C4-2B (cell line): Measurements from ENCODE around the gene INAFM1.

Experiments
- H3K27ac ChIP-seq: fragments of 450-650 bp; 2 replicates; pipeline ENCODE4 v1.5.1; 2017
- ZFX ChIP-seq: fragments of 450-650 bp; IDR thresholded peaks from 2 replicates; pipeline ENCODE4 v1.6.1; 2017
- TF ChIP-seq, protein P1 (sequence below): fragments of 450-650 bp; conservative IDR thresholded peaks from 2 replicates; pipeline ENCODE4 v1.5.1; 2017; ENCODE audit warnings: mild to moderate bottlenecking

The INAFM1 gene

GRCh38 chr19:47319923-47320871, 45.5 kb downstream of the INAFM1 start:
- no peak overlapping the region for H3K27ac ChIP-seq
- no peak for TF ChIP-seq ZFX
- TF ChIP-seq, protein P1, sequence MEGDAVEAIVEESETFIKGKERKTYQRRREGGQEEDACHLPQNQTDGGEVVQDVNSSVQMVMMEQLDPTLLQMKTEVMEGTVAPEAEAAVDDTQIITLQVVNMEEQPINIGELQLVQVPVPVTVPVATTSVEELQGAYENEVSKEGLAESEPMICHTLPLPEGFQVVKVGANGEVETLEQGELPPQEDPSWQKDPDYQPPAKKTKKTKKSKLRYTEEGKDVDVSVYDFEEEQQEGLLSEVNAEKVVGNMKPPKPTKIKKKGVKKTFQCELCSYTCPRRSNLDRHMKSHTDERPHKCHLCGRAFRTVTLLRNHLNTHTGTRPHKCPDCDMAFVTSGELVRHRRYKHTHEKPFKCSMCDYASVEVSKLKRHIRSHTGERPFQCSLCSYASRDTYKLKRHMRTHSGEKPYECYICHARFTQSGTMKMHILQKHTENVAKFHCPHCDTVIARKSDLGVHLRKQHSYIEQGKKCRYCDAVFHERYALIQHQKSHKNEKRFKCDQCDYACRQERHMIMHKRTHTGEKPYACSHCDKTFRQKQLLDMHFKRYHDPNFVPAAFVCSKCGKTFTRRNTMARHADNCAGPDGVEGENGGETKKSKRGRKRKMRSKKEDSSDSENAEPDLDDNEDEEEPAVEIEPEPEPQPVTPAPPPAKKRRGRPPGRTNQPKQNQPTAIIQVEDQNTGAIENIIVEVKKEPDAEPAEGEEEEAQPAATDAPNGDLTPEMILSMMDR: no peak

DNA sequence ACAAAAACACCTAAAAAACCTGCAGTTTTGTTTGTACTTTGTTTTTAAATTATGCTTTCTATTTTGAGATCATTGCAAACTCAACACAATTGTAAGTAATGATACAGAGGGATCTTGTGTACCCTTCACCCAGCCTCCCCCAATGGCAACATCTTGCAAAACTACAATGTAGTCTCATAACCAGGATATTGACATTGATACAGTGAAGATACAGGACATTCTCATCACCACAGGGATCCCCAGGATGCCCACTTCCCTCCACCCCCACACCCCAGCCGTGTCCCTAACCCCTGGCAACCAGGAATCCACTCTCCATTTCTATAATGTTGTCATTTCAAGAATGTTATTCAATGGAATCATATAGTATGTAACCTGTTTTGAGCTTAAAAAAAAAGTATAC, 46.9 kb downstream of the INAFM1 start:
- TF ChIP-seq, protein P1: no peak
- no peak for TF ChIP-seq ZFX
- H3K27ac ChIP-seq: no peak overlapping the region

- H3K27ac ChIP-seq: no peak overlapping the region
Measured at GRCh38 chr19:47322058-47322457, 47.4 kb downstream of the INAFM1 start.

DNA sequence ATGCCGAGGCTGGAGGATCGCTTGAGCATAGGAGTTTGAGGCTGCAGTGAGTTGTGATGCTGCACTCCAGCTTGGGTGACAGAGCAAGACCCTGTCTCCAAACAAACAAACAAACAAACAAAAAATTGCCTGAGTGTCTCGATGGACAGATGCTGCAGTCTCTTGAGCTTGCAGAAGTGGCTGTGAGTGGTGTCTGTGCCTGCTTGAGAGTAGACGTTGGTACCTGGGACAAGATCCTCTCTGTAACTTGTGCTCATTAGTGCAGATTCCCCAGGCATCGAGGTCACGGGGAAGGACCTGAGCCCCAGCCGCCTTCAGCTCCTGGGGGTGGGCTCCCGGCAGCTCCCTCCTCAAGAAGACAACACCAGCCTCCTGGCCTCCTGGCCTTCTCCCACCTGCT, 48.7 kb downstream of the INAFM1 start:
- no peak for TF ChIP-seq ZFX
- TF ChIP-seq, protein P1: no peak
- H3K27ac ChIP-seq: no peak overlapping the region

More at GRCh38 chr19:47322058-47322457, 47.4 kb downstream of the INAFM1 start:
- TF ChIP-seq ZFX: no peak
- TF ChIP-seq, protein P1: no peak

GRCh38 chr19:47323872-47324271, 49.2 kb downstream of the INAFM1 start:
- H3K27ac ChIP-seq: no peak overlapping the region
- TF ChIP-seq ZFX: no peak
- TF ChIP-seq, protein P1: no peak

DNA sequence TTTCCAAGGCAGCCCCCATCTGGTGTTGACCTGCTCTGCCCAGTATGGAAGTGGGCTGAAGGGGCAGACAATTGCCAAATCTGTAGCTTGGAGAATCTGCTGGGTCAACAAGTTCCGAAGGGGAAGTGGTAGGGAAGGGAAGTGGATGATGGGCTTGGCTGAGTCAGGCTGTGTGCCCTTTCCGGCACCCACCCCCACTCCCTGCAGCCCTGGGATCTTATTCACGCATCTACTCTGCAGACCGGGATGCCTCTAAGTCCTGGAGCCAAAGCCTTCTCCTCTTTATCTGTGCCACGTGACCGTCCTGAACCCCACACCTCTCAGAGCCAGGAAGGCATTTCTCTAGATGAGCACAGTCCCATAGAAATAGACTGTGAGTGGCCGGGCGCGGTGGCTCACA, 49.8 kb downstream of the INAFM1 start:
- no peak overlapping the region for H3K27ac ChIP-seq

More for the DNA sequence above, 49.8 kb downstream of the INAFM1 start:
- TF ChIP-seq, protein P1: no peak
- TF ChIP-seq ZFX: no peak
